HEK293T (cell line): Measurements from ENCODE around the gene CPSF4L.
A peak's percentile ranks its signal among the peaks of the same experiment; 100 is the strongest.

ENCODE experiments used
- BHLHE40 ChIP-seq: fragments of 450-650 bp; IDR thresholded peaks from 2 replicates; pipeline ENCODE4 v1.6.1; 2016; ENCODE audit warnings: mild to moderate bottlenecking, moderate library complexity, borderline replicate concordance
- CTBP1 ChIP-seq: fragments of 450-650 bp; IDR thresholded peaks from 2 replicates; pipeline ENCODE4 v1.6.1; 2016; ENCODE audit warnings: borderline replicate concordance
- ELF4 ChIP-seq: fragments of 450-650 bp; IDR thresholded peaks from 2 replicates; pipeline ENCODE4 v1.6.1; 2017; ENCODE audit warnings: antibody characterized with exemption
- FOXM1 ChIP-seq: fragments of 450-650 bp; IDR thresholded peaks from 2 replicates; pipeline ENCODE4 v1.6.1; 2017; ENCODE audit warnings: mild to moderate bottlenecking, borderline replicate concordance
- PKNOX1 ChIP-seq: fragments of 450-650 bp; IDR thresholded peaks from 2 replicates; pipeline ENCODE4 v1.6.1; 2016
- SP1 ChIP-seq: fragments of 450-650 bp; IDR thresholded peaks from 2 replicates; pipeline ENCODE4 v1.6.1; 2017
- SUZ12 ChIP-seq: fragments of 450-650 bp; IDR thresholded peaks from 2 replicates; pipeline ENCODE4 v1.6.1; 2016; ENCODE audit warnings: mild to moderate bottlenecking
- ZNF384 ChIP-seq: fragments of 450-650 bp; IDR thresholded peaks from 2 replicates; pipeline ENCODE4 v1.6.1; 2016

GRCh38 chr17:73232587-73233373 lies 28.9 kb downstream of the CPSF4L start:
- TF ChIP-seq FOXM1 (peak; percentile 88; the same call in 1 of the 2 replicates), ZNF384 (no peak), CTBP1 (no peak), SUZ12 (no peak), PKNOX1 (no peak), BHLHE40 (no peak), SP1 (no peak), ELF4 (no peak)
